HL-60 (cell line): ENCODE data around the gene LEP.

Source experiments
- DNase-seq, 2 experiments: peaks; one replicate each; pipeline ENCODE4 v3.0.0-alpha.2; 2010 to 2020; ENCODE audit warnings: low read depth in 1 of 2, low spot score in 1 of 2
- H3K27ac ChIP-seq: fragments of 250-450 bp; sonication (Bioruptor Pico); replicated peaks from 2 replicates; pipeline ENCODE4 v1.5.1; 2020; ENCODE audit warnings: mild to moderate bottlenecking, moderate library complexity
- H3K27me3 ChIP-seq: fragments of 250-450 bp; sonication (Bioruptor Pico); 2 replicates; pipeline ENCODE4 v1.5.1; 2021; ENCODE audit warnings: mild to moderate bottlenecking, moderate library complexity; ENCODE audit not compliant: insufficient read depth, poor library complexity, severe bottlenecking
- H3K4me3 ChIP-seq: replicated peaks from 2 replicates; pipeline ENCODE4 v1.5.1; 2011; ENCODE audit warnings: mild to moderate bottlenecking, control low read depth, low read length; ENCODE audit not compliant: insufficient read depth
- GABPA ChIP-seq: IDR thresholded peaks from 2 replicates; pipeline ENCODE4 v1.6.1; 2012; ENCODE audit warnings: low read depth
- POLR2AphosphoS5 ChIP-seq: IDR thresholded peaks from 2 replicates; pipeline ENCODE4 v1.6.1; 2012; ENCODE audit warnings: low read depth
- SPI1 ChIP-seq: IDR thresholded peaks from 2 replicates; pipeline ENCODE4 v1.6.1; 2012; ENCODE audit warnings: low read depth, mild to moderate bottlenecking, borderline replicate concordance
- TF ChIP-seq, protein P1 (sequence below): IDR thresholded peaks from 2 replicates; pipeline ENCODE4 v1.6.1; 2012; ENCODE audit warnings: low read depth; ENCODE audit not compliant: insufficient replicate concordance
- TF ChIP-seq, protein P2 (sequence below): IDR thresholded peaks from one replicate; pipeline ENCODE4 v1.5.1; 2011; ENCODE audit warnings: low read length, control low read depth, inconsistent platforms; ENCODE audit not compliant: insufficient read depth

The LEP gene

DNA sequence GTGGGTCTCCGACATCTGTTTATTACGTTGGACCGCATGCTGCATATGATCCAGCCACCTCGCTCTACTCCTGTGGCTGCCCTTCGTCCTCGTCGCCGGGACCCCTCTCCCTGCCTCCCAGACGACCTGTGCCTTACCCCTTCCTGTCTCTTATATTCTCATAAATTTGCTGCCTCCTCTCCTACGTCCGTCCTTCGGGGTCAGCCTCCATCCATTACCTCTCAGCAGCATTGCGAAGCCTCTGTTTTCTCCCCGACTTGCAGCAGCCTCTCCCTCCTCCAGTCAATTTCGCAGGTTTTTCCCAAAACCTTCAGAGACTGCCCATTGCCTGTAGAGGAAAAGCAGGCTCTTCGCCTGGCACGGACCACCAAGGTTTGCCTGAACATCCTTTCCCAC is 39.4 kb upstream of the LEP start:
- TF ChIP-seq GABPA (no peak), POLR2AphosphoS5 (no peak), SPI1 (no peak)
- TF ChIP-seq, protein P1, sequence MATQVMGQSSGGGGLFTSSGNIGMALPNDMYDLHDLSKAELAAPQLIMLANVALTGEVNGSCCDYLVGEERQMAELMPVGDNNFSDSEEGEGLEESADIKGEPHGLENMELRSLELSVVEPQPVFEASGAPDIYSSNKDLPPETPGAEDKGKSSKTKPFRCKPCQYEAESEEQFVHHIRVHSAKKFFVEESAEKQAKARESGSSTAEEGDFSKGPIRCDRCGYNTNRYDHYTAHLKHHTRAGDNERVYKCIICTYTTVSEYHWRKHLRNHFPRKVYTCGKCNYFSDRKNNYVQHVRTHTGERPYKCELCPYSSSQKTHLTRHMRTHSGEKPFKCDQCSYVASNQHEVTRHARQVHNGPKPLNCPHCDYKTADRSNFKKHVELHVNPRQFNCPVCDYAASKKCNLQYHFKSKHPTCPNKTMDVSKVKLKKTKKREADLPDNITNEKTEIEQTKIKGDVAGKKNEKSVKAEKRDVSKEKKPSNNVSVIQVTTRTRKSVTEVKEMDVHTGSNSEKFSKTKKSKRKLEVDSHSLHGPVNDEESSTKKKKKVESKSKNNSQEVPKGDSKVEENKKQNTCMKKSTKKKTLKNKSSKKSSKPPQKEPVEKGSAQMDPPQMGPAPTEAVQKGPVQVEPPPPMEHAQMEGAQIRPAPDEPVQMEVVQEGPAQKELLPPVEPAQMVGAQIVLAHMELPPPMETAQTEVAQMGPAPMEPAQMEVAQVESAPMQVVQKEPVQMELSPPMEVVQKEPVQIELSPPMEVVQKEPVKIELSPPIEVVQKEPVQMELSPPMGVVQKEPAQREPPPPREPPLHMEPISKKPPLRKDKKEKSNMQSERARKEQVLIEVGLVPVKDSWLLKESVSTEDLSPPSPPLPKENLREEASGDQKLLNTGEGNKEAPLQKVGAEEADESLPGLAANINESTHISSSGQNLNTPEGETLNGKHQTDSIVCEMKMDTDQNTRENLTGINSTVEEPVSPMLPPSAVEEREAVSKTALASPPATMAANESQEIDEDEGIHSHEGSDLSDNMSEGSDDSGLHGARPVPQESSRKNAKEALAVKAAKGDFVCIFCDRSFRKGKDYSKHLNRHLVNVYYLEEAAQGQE: no peak
- TF ChIP-seq, protein P2, sequence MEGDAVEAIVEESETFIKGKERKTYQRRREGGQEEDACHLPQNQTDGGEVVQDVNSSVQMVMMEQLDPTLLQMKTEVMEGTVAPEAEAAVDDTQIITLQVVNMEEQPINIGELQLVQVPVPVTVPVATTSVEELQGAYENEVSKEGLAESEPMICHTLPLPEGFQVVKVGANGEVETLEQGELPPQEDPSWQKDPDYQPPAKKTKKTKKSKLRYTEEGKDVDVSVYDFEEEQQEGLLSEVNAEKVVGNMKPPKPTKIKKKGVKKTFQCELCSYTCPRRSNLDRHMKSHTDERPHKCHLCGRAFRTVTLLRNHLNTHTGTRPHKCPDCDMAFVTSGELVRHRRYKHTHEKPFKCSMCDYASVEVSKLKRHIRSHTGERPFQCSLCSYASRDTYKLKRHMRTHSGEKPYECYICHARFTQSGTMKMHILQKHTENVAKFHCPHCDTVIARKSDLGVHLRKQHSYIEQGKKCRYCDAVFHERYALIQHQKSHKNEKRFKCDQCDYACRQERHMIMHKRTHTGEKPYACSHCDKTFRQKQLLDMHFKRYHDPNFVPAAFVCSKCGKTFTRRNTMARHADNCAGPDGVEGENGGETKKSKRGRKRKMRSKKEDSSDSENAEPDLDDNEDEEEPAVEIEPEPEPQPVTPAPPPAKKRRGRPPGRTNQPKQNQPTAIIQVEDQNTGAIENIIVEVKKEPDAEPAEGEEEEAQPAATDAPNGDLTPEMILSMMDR: no peak
- Histone ChIP-seq H3K27me3 (peaks cover 3% of the 10 kb centered on the region), H3K27ac (no peak overlapping the region), H3K4me3 (no peak overlapping the region)
- DNase-seq: no peak

DNA sequence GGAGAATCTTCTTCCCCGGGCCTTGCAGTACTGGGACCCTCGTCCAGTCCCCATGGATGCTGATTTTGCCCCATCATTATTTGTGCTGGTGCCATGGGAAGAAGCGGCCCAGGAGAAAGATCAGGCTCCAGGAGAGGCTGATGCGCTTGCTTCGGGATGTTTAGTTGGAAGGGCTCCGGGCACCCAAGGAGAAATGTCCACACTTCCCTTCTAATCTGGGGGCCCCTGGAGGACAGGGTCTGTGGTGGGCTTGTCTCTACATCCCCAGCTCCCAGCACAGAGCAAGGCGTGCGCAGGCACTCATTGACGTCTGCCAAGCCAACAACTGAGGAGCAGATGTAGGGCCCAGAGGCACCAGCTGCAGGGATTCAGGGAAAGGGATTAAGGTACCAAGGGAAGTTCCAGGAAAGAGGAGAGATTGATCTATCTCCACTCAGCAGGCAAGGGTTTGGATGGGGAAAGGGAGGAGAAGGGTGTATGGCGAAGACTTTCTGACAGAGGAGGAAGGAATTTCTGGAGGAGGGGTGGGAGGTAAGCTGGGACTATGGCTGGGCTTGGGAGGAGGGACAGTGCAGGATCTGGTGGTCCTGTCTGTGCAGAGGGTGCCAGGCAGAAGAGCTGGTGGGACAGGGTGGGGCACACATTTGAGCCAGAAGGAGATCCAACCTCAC is 38.7 kb upstream of the LEP start:
- H3K27me3 ChIP-seq: peaks cover 3% of the 10 kb centered on the region
- no peak overlapping the region for H3K4me3 ChIP-seq
- no peak overlapping the region for H3K27ac ChIP-seq
- TF ChIP-seq, protein P1: no peak
- no peak for TF ChIP-seq SPI1
- TF ChIP-seq POLR2AphosphoS5: no peak
- no peak for TF ChIP-seq GABPA
- TF ChIP-seq, protein P2: no peak
- no peak for DNase-seq

DNA sequence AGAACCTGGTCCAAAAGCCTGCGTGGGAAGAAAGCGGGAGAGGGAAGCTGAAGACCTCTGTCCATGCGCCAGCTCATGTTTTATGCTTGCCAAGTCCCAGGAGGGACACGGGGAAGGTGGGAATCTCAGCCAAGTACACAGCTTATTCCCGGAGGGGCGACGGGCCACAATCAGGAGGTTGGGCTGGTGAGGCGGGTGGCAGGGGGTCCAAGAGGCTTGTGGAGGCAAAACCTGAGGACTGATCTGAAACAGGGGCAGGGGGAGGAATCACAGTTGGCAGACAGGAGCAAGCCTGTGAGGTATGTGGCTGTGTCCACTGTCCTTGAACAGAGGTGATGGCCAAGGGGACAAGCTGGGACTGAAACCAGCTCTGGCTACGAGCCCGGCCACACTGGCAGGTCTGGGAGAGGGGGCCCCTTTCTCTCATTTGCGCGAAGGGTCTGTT is 38.0 kb upstream of the LEP start:
- Histone ChIP-seq H3K27me3 (peaks cover 3% of the 10 kb centered on the region), H3K27ac (no peak overlapping the region), H3K4me3 (no peak overlapping the region)
- TF ChIP-seq, protein P2: no peak
- TF ChIP-seq POLR2AphosphoS5 (no peak), SPI1 (no peak), GABPA (no peak)
- no peak for DNase-seq

DNA sequence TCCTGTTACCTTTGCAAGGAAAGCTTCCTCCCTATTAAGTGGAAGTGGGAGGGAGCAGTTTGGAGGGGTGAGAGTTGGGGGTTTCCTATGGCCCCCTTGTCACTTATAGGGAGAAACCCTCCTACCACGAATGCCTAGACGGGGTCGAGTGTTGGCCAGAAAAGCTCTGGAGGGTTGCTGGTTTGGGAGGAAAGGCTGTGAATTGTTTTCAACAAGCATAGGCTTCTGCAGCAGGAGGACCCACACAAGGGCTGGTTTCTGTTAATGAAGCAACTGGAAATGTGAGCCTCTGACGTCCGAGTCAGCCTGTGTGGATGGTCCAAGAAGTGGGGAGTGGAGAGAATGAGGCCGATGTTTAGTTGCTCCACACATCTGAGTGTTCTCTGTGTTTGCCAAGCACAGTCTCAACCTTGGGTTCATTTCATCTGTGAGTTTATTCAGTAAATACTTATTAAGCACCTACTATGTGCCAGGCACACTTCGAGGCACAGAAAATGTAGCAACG is 37.3 kb upstream of the LEP start:
- no peak for DNase-seq
- Histone ChIP-seq H3K27ac (no peak overlapping the region), H3K27me3 (peaks cover 3% of the 10 kb centered on the region), H3K4me3 (no peak overlapping the region)
- TF ChIP-seq POLR2AphosphoS5 (no peak), SPI1 (no peak), GABPA (no peak)
- TF ChIP-seq, protein P1: no peak
- TF ChIP-seq, protein P2: no peak
